Skeletal muscle tissue (tissue), 4 donors: Measurements from ENCODE around the gene PAPOLG. TPM values are rescaled to one million over a fixed set of nuclear protein-coding genes. Genes with fewer than 3 reads are reported as not detected.

Experiments
- H3K27ac ChIP-seq: one replicate; pipeline ENCODE4 v1.7.0; 2013; ENCODE audit warnings: mild to moderate bottlenecking, low read depth, low read length, inconsistent platforms
- H3K27me3 ChIP-seq, 3 donors: one replicate each; pipeline ENCODE4 v1.7.0; 2013; ENCODE audit warnings: low read length in 3 of 3; ENCODE audit not compliant: control insufficient read depth in 3 of 3, insufficient read depth in 3 of 3
- H3K36me3 ChIP-seq, 3 donors: one replicate each; pipeline ENCODE4 v1.7.0; 2013; ENCODE audit warnings: low read length in 3 of 3; ENCODE audit not compliant: control insufficient read depth in 3 of 3, insufficient read depth in 3 of 3
- H3K4me1 ChIP-seq, 3 donors: one replicate each; pipeline ENCODE4 v1.7.0; 2013; ENCODE audit warnings: low read length in 3 of 3, mild to moderate bottlenecking in 3 of 3; ENCODE audit not compliant: control insufficient read depth in 3 of 3, insufficient read depth in 3 of 3
- H3K4me3 ChIP-seq, 3 donors: one replicate each; pipeline ENCODE4 v1.7.0; 2013; ENCODE audit warnings: low read length in 3 of 3
- H3K9ac ChIP-seq, 3 donors: one replicate each; pipeline ENCODE4 v1.7.0; 2013; ENCODE audit warnings: low read length in 3 of 3, mild to moderate bottlenecking in 3 of 3, moderate library complexity in 2 of 3, low read depth in 1 of 3
- H3K9me3 ChIP-seq, 3 donors: one replicate each; pipeline ENCODE4 v1.7.0; 2013; ENCODE audit warnings: low read length in 3 of 3; ENCODE audit not compliant: control insufficient read depth in 3 of 3
- total RNA-seq: library from RNA; depleted of rRNA; stranded (reverse); fragments of >200 nt; gene quantifications from one replicate; pipeline ENCODE4 v1.2.3, GENCODE V29; 2014
- donor health status: Osteomylitis.

Gene PAPOLG
- total RNA-seq, 1 donor from 2014 or later: 10.4 TPM

GRCh38 chr2:60766283-60766682, 10.2 kb downstream of the PAPOLG start:
- H3K36me3 ChIP-seq: peaks cover 8 to 39% (median 38%) of the 10 kb centered on the region in 3 donors
- H3K9me3 ChIP-seq: no peaks in the 10 kb centered on the region
- no peaks in the 10 kb centered on the region for H3K4me1 ChIP-seq
- no peak overlapping the region for H3K4me3 ChIP-seq
- H3K9ac ChIP-seq: no peak overlapping the region
- H3K27ac ChIP-seq: no peak overlapping the region
- H3K27me3 ChIP-seq: no peaks in the 10 kb centered on the region

GRCh38 chr2:60771508-60771907, 15.4 kb downstream of the PAPOLG start:
- Histone ChIP-seq H3K4me3 (no peak overlapping the region), H3K27me3 (no peaks in the 10 kb centered on the region), H3K9ac (no peak overlapping the region), H3K9me3 (no peaks in the 10 kb centered on the region), H3K27ac (no peak overlapping the region), H3K36me3 (peaks cover 12 to 62% (median 47%) of the 10 kb centered on the region in 3 donors), H3K4me1 (no peaks in the 10 kb centered on the region)

- no peak overlapping the region for H3K27ac ChIP-seq
- no peaks in the 10 kb centered on the region for H3K27me3 ChIP-seq
- peaks cover 11 to 69% (median 49%) of the 10 kb centered on the region in 3 donors for H3K36me3 ChIP-seq
- no peak overlapping the region for H3K4me3 ChIP-seq
- no peaks in the 10 kb centered on the region for H3K4me1 ChIP-seq
- H3K9me3 ChIP-seq: no peaks in the 10 kb centered on the region
- no peak overlapping the region for H3K9ac ChIP-seq
Measured at GRCh38 chr2:60775048-60775639, 19.1 kb downstream of the PAPOLG start.

GRCh38 chr2:60778352-60778751, 22.3 kb downstream of the PAPOLG start:
- H3K36me3 ChIP-seq: peaks cover 5 to 57% (median 44%) of the 10 kb centered on the region in 3 donors
- H3K9me3 ChIP-seq: no peaks in the 10 kb centered on the region
- H3K27ac ChIP-seq: no peak overlapping the region
- H3K9ac ChIP-seq: no peak overlapping the region
- H3K4me3 ChIP-seq: no peak overlapping the region
- no peaks in the 10 kb centered on the region for H3K4me1 ChIP-seq
- no peaks in the 10 kb centered on the region for H3K27me3 ChIP-seq

GRCh38 chr2:60779426-60779825, 23.4 kb downstream of the PAPOLG start:
- Histone ChIP-seq H3K36me3 (peaks cover 8 to 60% (median 51%) of the 10 kb centered on the region in 3 donors), H3K27ac (no peak overlapping the region), H3K4me3 (no peak overlapping the region), H3K4me1 (no peaks in the 10 kb centered on the region), H3K9ac (no peak overlapping the region), H3K9me3 (no peaks in the 10 kb centered on the region), H3K27me3 (no peaks in the 10 kb centered on the region)

- H3K4me1 ChIP-seq: no peaks in the 10 kb centered on the region
- no peak overlapping the region for H3K9ac ChIP-seq
- H3K27me3 ChIP-seq: no peaks in the 10 kb centered on the region
- H3K9me3 ChIP-seq: no peaks in the 10 kb centered on the region
- H3K27ac ChIP-seq: no peak overlapping the region
- peaks cover 9 to 54% (median 48%) of the 10 kb centered on the region in 3 donors for H3K36me3 ChIP-seq
- no peak overlapping the region for H3K4me3 ChIP-seq
Measured at GRCh38 chr2:60780721-60781120, 24.7 kb downstream of the PAPOLG start.

GRCh38 chr2:60793169-60793568, 37.1 kb downstream of the PAPOLG start:
- H3K9me3 ChIP-seq: no peaks in the 10 kb centered on the region
- H3K36me3 ChIP-seq: peaks cover 23 to 47% (median 40%) of the 10 kb centered on the region in 3 donors
- H3K27ac ChIP-seq: no peak overlapping the region

GRCh38 chr2:60794271-60794863, 38.3 kb downstream of the PAPOLG start:
- Histone ChIP-seq H3K4me3 (no peak overlapping the region), H3K4me1 (no peaks in the 10 kb centered on the region), H3K9me3 (no peaks in the 10 kb centered on the region), H3K36me3 (peaks cover 20 to 46% (median 43%) of the 10 kb centered on the region in 3 donors), H3K27me3 (no peaks in the 10 kb centered on the region), H3K9ac (no peak overlapping the region), H3K27ac (no peak overlapping the region)

More at GRCh38 chr2:60793169-60793568, 37.1 kb downstream of the PAPOLG start:
- no peak overlapping the region for H3K4me3 ChIP-seq
- no peak overlapping the region for H3K9ac ChIP-seq
- H3K27me3 ChIP-seq: no peaks in the 10 kb centered on the region
- H3K4me1 ChIP-seq: no peaks in the 10 kb centered on the region

- peaks cover 16 to 47% (median 46%) of the 10 kb centered on the region in 3 donors for H3K36me3 ChIP-seq
Measured at GRCh38 chr2:60796573-60797509, 40.8 kb downstream of the PAPOLG start.

GRCh38 chr2:60804473-60804872, 48.4 kb downstream of the PAPOLG start:
- H3K36me3 ChIP-seq: peaks cover 0 to 14% (median 10%) of the 10 kb centered on the region in 3 donors
- no peak overlapping the region for H3K4me3 ChIP-seq
- no peak overlapping the region for H3K9ac ChIP-seq
- H3K27me3 ChIP-seq: no peaks in the 10 kb centered on the region
- H3K4me1 ChIP-seq: peaks cover 0 to 3% (median 0%) of the 10 kb centered on the region in 3 donors
- H3K9me3 ChIP-seq: no peaks in the 10 kb centered on the region
- H3K27ac ChIP-seq: no peak overlapping the region

More at GRCh38 chr2:60796573-60797509, 40.8 kb downstream of the PAPOLG start:
- Histone ChIP-seq H3K4me1 (no peaks in the 10 kb centered on the region), H3K4me3 (no peak overlapping the region), H3K27ac (no peak overlapping the region), H3K9ac (no peak overlapping the region), H3K27me3 (no peaks in the 10 kb centered on the region), H3K9me3 (no peaks in the 10 kb centered on the region)
